Activated T-cell treated with anti-CD3 and anti-CD28 coated beads, Interleukin-2, amount 50 U/mL, for 72 hours (primary cell): ENCODE data around the gene ITGB6. TPM values are rescaled to one million over a fixed set of nuclear protein-coding genes. Genes with fewer than 3 reads are reported as not detected.

Source experiments
- ATAC-seq, 2 donors: fragments of 150-1000 bp; cut with Tn5 transposase; replicated peaks in 1 of 2; 2 replicates each; pipeline ENCODE4 v1.10.0; 2021; ENCODE audit warnings: moderate library complexity in 2 of 2, mild to moderate bottlenecking in 1 of 2
- DNase-seq, 2 donors: peaks; one replicate each; pipeline ENCODE4 v3.0.0; 2021 to 2022; ENCODE audit warnings: mixed read lengths in 1 of 2
- H3K27ac Mint-ChIP-seq: one replicate; pipeline ENCODE4 v1.8.0; 2022; ENCODE audit warnings: mild to moderate bottlenecking, moderate library complexity, mixed read lengths
- H3K27me3 Mint-ChIP-seq: one replicate; pipeline ENCODE4 v1.8.0; 2022; ENCODE audit warnings: low read depth, mixed read lengths
- H3K36me3 Mint-ChIP-seq, 2 donors: one replicate each; pipeline ENCODE4 v1.8.0; 2022; ENCODE audit warnings: mixed read lengths in 2 of 2, mild to moderate bottlenecking in 1 of 2; ENCODE audit not compliant: insufficient read depth in 2 of 2
- H3K4me1 Mint-ChIP-seq: one replicate; pipeline ENCODE4 v1.8.0; 2022; ENCODE audit warnings: low read depth, mixed read lengths
- H3K4me3 Mint-ChIP-seq, 2 donors: one replicate each; pipeline ENCODE4 v1.8.0; 2022; ENCODE audit warnings: mild to moderate bottlenecking in 2 of 2, mixed read lengths in 2 of 2, moderate library complexity in 2 of 2
- H3K9me3 Mint-ChIP-seq, 2 donors: one replicate each; pipeline ENCODE4 v1.8.0; 2022; ENCODE audit warnings: mixed read lengths in 2 of 2
- total RNA-seq, 2 donors: library from RNA; stranded (reverse); gene quantifications; one replicate each; pipeline ENCODE4 v1.2.3, GENCODE V29; 2022

ITGB6 gene
- total RNA-seq, 2 donors from 2014 or later: not detected

DNA sequence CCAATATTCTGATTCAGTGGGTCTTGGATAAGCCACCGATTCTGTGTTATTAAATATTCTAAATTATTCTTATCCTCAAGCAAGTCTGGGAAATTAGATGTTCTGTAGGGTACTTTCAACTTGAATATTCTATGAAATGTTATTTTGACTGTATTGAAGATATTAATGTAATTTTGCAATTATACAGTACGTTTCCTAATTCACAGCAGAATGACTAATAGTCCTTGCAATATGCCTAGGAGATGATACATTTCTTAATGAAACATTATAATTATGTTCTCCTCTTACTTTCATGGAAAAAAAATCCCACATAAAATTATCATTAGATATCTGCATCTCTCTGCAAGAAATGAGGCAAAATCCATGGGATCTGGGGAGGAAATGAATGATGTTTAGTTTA is 91.4 kb downstream of the ITGB6 start:
- DNase-seq (no peak), ATAC-seq (no peak)
- Mint-ChIP-seq H3K36me3 (no peaks in the 10 kb centered on the region), H3K27me3 (peaks cover 25% of the 10 kb centered on the region), H3K9me3 (no peaks in the 10 kb centered on the region), H3K4me3 (no peak overlapping the region), H3K27ac (no peak overlapping the region), H3K4me1 (peaks cover 7% of the 10 kb centered on the region)

DNA sequence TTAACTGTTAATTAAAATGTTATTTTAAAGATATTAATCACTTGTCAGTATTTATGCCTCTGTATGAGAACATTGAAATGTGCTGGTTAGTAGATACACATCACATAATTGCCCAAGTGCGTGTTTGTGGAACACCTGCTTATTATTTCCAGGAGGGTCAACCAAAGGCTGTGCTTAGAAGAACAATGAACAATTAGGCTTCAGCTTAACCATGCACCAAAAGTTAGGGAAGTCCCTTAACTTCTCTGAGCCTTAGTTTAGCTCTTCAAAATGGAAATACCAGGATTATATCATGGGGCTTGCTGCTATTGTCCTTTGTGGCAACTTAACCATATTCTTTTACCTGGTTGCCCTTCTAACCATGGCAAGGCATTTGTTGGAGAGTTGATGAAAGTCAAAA is 94.7 kb downstream of the ITGB6 start:
- no peak for ATAC-seq
- no peak for DNase-seq
- no peak overlapping the region for H3K27ac Mint-ChIP-seq
- H3K36me3 Mint-ChIP-seq: no peaks in the 10 kb centered on the region
- peaks cover 31% of the 10 kb centered on the region for H3K27me3 Mint-ChIP-seq
- H3K9me3 Mint-ChIP-seq: no peaks in the 10 kb centered on the region
- no peak overlapping the region for H3K4me3 Mint-ChIP-seq
- no peaks in the 10 kb centered on the region for H3K4me1 Mint-ChIP-seq

DNA sequence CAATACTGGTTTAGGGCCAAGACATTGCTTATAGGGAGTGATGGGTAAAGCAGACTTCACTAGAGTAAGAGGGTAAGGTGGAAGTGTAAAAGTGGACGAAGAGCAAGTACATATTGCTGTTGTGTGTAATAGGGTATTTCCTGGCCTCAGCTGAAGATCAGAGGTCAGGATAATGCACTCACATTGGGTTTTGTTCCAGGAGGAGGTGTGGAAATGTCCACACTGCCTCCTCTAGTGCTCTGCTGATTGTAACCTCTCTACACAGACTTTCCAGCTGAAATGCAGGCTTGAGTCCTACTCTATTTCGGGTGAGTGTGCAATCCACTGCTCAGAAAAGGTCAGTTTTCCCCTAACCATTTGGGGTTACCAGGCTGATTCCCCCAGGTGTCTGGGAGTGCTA is 96.0 kb downstream of the ITGB6 start:
- ATAC-seq: no peak
- H3K9me3 Mint-ChIP-seq: no peaks in the 10 kb centered on the region
- H3K4me1 Mint-ChIP-seq: no peaks in the 10 kb centered on the region
- no peak for DNase-seq
- no peaks in the 10 kb centered on the region for H3K36me3 Mint-ChIP-seq
- H3K27me3 Mint-ChIP-seq: peaks cover 31% of the 10 kb centered on the region
- H3K4me3 Mint-ChIP-seq: no peak overlapping the region
- H3K27ac Mint-ChIP-seq: no peak overlapping the region

DNA sequence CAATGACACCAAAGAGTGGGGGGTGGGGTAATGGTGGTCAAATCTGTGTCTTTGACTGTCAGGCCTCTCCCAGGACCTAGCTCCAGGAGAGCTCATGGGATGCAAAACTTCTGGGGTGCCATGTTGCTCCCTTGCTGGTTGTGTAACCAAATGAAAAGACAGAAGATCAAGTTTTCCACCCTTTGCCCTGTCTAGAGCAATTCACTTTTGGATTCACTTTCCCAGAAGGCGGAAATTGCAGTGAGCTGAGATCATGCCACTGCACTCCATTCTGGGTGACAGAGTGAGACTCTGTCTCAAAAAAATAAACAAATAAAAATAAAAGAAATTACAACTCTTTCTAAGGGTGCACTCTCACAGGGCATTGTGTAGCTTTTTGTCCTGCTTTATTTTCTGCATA is 102.7 kb downstream of the ITGB6 start:
- DNase-seq (no peak), ATAC-seq (no peak)
- Mint-ChIP-seq H3K27me3 (peaks cover 22% of the 10 kb centered on the region), H3K4me1 (peaks cover 8% of the 10 kb centered on the region), H3K27ac (no peak overlapping the region), H3K9me3 (peaks cover 6 to 10% of the 10 kb centered on the region in 2 donors), H3K4me3 (no peak overlapping the region), H3K36me3 (peaks cover 1 to 18% of the 10 kb centered on the region in 2 donors)

DNA sequence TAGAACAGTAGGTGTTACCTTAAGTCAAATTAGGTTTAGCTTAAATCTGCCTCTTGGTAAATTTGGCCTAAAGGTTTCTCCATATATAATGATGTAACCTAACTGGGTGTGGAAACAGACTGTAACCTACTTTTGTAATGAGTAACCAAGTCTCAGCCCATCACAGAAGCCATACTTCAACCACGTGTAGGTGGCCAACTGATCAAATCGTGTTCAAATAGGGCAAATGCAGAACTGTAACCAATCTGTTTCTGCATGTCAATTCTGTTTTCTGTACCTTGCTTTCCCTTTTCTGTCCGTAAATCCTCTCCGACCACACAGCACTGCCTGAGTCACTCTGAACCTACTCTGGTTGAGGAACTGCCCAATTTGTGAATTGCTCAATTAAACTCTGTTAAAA is 103.7 kb downstream of the ITGB6 start:
- peaks cover 13% of the 10 kb centered on the region for H3K27me3 Mint-ChIP-seq
- H3K36me3 Mint-ChIP-seq: peaks cover 1 to 18% of the 10 kb centered on the region in 2 donors
- ATAC-seq (peak; percentile 96), DNase-seq (peak; percentile 20 to 43)
- H3K9me3 Mint-ChIP-seq: peaks cover 7 to 10% of the 10 kb centered on the region in 2 donors
- H3K4me3 Mint-ChIP-seq: no peak overlapping the region
- peaks cover 8% of the 10 kb centered on the region for H3K4me1 Mint-ChIP-seq
- H3K27ac Mint-ChIP-seq: peak overlapping the region; percentile 16

DNA sequence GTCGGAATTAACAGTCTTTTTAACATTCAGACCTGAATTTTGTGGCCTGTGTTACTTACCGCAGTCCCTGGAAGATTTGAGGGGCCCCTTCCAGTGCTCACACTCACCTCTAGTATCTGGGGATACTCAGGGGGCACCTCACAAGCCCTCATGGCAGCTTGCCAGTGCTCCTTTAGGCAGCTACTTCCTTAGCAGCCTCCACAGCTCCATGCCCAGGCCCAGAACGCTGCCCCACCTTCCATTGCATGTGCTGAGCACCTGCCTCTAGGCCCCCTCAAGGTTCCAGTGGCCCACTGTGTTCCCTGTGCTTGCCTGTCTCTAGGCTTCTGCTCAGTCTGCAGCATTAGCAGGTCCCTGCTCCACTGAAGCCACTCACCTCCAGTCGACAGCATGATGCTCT is 107.6 kb downstream of the ITGB6 start:
- ATAC-seq (no peak), DNase-seq (no peak)
- Mint-ChIP-seq H3K9me3 (peaks cover 19 to 23% of the 10 kb centered on the region in 2 donors), H3K4me3 (no peak overlapping the region), H3K4me1 (peaks cover 8% of the 10 kb centered on the region), H3K36me3 (peaks cover 14 to 31% of the 10 kb centered on the region in 2 donors), H3K27ac (no peak overlapping the region), H3K27me3 (peaks cover 12% of the 10 kb centered on the region)

DNA sequence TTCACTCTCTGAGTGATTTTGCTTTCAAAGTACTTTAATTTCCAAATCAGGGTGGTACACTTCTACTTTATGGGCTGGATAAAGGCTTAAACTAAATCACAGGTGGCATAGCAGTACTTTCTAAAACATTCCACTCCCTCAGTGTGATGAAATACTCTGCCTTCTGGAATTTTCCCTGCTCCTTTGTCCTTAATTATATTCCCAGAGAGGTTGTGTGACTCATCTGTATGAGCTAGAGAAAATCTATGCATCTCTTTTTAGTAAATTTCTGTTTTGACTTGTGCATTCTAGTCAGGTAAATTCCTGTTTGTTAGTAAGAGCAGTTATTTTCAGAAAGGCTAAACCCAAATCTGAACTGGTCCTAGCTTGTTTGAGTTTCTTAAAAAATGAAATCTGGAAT is 108.7 kb downstream of the ITGB6 start:
- Mint-ChIP-seq H3K9me3 (peaks cover 25 to 28% of the 10 kb centered on the region in 2 donors), H3K27ac (no peak overlapping the region), H3K27me3 (peaks cover 12% of the 10 kb centered on the region), H3K4me1 (peaks cover 4% of the 10 kb centered on the region), H3K4me3 (no peak overlapping the region), H3K36me3 (peaks cover 18 to 39% of the 10 kb centered on the region in 2 donors)
- DNase-seq (no peak), ATAC-seq (no peak)

DNA sequence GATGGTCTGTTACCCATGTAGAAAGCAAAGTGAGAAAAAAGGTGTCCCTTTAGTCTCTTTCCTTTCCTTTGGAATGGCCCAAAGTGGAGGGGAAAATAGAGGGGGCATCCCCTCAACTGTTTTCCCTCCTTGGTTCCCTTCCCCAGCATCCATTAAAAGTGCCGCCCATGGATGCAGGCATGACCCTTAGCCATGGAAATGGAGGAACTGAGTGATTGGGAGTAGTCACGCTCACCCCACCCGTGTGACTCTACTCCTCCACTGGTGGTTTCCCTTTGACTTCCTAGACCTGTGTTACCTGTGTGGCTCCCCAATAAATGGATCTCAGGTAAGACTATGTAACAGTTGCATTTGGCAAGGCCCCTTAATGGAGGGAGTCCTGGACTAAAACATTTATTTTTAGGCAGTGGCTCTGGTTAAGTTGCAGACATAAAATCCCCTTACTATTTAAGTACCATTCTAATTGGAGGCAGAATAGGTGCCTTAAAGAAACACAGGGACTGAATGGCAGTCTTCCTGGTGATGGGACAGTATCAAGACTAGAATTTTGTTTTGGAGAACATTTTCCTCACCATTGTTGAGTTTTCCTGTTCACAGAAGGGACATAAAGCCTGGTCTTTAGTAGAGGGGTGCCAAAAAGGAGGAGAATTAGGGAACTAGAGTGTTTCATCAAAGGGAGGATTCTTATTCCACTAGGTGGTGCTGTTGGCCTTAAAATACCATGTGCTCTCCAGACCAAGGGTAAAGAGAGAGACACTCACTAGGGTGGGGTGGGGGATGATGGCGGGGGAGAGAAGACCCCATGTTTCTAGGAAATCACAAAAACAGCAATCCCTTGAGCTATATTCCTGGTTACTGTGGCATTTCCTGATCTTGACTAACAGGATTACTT is 112.0 kb downstream of the ITGB6 start:
- Mint-ChIP-seq H3K4me1 (no peaks in the 10 kb centered on the region), H3K36me3 (peaks cover 18 to 31% of the 10 kb centered on the region in 2 donors), H3K27me3 (no peaks in the 10 kb centered on the region), H3K27ac (no peak overlapping the region), H3K4me3 (no peak overlapping the region), H3K9me3 (peaks cover 21 to 24% of the 10 kb centered on the region in 2 donors)
- DNase-seq (peak in 1 of 2 donors; percentile 12), ATAC-seq (no peak)

DNA sequence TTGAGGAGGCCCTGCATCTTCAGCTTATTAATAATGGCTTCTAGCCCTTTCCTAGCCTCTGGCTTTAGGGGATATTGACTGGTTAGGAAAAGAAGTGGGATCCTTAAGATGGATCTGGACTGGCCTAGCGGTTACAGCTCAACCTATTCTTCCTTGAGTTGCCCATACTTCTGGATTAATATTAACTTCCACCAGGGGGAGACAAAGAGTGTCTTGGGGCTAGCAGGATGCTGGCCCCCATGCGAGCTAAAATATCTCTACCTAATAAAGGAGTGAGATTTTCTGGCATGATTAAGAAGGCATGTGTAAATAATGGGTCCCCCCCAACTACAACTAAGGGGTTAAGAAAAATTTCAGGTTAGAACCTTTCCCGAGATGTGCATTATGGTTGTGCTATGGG is 114.4 kb downstream of the ITGB6 start:
- Mint-ChIP-seq H3K27me3 (no peaks in the 10 kb centered on the region), H3K4me3 (no peak overlapping the region), H3K4me1 (no peaks in the 10 kb centered on the region), H3K36me3 (peaks cover 17 to 26% of the 10 kb centered on the region in 2 donors), H3K27ac (no peak overlapping the region), H3K9me3 (peaks cover 18 to 26% of the 10 kb centered on the region in 2 donors)
- ATAC-seq (no peak), DNase-seq (no peak)

DNA sequence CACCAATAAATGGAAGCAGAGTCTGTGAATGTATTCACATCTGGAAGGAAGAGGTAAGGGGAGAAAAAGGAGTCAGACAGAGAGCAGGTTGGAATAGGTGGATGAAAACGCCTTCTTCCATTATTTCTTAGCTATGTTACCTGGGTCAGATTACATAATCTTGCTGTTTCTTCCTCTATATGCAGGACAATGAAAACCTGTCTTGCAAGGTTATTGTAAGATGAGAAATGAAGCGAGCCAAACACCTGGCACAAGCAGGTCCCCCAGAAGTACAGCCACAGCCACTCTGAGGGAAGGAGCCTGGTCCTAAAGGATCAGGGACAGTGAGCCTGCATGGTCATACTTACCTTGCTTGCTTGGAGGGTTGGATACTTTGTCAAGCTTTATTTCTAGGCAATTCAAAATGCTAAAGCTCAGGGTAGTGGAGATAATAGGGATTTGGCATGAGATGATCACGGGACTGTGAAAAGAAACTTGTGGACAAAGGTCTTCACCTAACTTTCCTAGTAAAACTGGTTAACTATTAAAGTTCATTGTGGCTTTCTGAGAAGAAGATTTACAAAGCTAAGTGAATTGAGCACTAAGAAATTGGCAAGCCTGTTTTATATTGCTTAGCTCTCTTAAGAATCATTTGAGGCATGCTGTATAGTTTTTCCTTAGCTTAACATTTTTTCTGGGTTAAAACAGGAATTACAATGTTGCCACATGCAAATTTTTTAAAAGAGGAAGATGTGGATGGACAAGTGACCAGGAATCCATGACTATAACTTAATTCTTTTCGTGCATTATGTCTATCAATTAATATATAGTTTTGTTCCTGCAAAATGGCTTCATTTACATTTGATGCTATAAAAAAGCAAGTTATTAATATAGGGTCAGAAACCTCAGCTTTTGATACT is 121.9 kb downstream of the ITGB6 start:
- H3K4me1 Mint-ChIP-seq: no peaks in the 10 kb centered on the region

DNA sequence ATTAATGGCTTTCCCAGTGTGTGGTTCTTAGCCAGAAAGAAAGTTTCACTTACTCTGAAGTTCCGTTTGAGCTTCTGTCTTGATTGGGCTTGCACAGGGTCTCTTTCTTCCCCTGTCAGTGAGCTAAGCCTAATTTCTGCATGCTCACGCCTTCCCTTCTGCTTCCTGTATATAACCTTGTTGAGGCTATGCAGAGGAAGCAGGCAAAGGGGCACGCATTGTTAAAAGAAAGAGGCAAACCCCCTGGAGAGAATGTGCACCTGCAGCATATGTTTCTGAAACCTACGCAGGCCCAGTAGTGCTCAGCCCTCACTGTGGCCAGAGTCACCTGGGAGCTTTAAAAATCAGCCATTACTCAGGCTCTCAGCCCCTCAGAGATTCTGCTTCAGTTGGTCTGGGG is 123.2 kb downstream of the ITGB6 start:
- ATAC-seq (no peak), DNase-seq (no peak)
- Mint-ChIP-seq H3K4me1 (no peaks in the 10 kb centered on the region), H3K27ac (no peak overlapping the region), H3K36me3 (no peaks in the 10 kb centered on the region), H3K27me3 (no peaks in the 10 kb centered on the region), H3K9me3 (peaks cover 2 to 3% of the 10 kb centered on the region in 2 donors), H3K4me3 (no peak overlapping the region)

More for the DNA sequence above, 121.9 kb downstream of the ITGB6 start:
- no peaks in the 10 kb centered on the region for H3K27me3 Mint-ChIP-seq
- DNase-seq (no peak), ATAC-seq (no peak)
- no peaks in the 10 kb centered on the region for H3K36me3 Mint-ChIP-seq
- no peak overlapping the region for H3K27ac Mint-ChIP-seq
- peaks cover 2 to 5% of the 10 kb centered on the region in 2 donors for H3K9me3 Mint-ChIP-seq
- H3K4me3 Mint-ChIP-seq: no peak overlapping the region

DNA sequence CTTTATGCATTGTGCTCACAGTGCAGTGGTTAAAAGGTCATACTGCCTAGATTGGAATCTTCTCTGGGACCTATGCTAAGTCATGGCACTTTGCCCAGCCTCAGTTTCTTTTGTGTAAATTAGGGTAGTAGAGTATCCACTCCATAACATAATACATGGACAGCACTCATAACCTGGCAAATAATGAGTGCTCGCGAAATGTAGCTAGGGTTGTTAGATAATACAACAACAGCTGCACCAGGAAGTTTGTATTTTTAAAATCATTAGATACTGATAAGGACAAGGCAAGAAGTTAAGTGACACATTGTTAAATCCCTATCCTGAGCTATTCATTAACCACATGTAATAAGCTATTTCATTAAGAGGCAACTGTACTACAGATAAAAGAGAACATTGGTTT is 123.8 kb downstream of the ITGB6 start:
- no peak for ATAC-seq
- no peak for DNase-seq
- H3K9me3 Mint-ChIP-seq: peaks cover 0 to 3% of the 10 kb centered on the region in 2 donors
- H3K36me3 Mint-ChIP-seq: no peaks in the 10 kb centered on the region
- no peaks in the 10 kb centered on the region for H3K27me3 Mint-ChIP-seq
- no peak overlapping the region for H3K27ac Mint-ChIP-seq
- no peak overlapping the region for H3K4me3 Mint-ChIP-seq
- no peaks in the 10 kb centered on the region for H3K4me1 Mint-ChIP-seq

DNA sequence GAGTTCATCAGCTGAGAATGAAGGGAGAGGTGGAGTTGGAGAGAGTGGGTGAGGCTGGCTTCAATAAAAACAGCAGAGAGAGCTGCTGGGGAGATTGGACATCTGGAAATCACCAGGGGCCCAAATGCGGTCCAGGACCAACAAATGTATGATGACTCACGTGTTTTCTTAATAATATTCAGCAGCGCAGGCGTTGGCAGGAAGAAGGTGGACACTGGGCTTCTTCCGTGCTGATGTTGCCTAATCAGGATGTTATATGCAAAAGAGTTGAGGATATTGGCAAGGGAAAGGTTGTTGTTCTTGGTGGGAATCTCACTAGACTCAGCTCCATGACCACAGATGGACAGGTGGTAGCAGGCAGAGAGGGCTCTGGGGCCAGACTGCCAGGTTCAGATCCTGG is 124.9 kb downstream of the ITGB6 start:
- H3K4me1 Mint-ChIP-seq: no peaks in the 10 kb centered on the region
- DNase-seq (no peak), ATAC-seq (no peak)
- no peaks in the 10 kb centered on the region for H3K36me3 Mint-ChIP-seq
- H3K9me3 Mint-ChIP-seq: peaks cover 0 to 2% of the 10 kb centered on the region in 2 donors
- H3K27ac Mint-ChIP-seq: no peak overlapping the region
- no peak overlapping the region for H3K4me3 Mint-ChIP-seq
- no peaks in the 10 kb centered on the region for H3K27me3 Mint-ChIP-seq
